ENCODE measurements around the gene MAPKAP1. TPM values are rescaled to one million over a fixed set of nuclear protein-coding genes. Genes with fewer than 3 reads are reported as not detected.
A peak's percentile ranks its signal among the peaks of the same experiment; 100 is the strongest.
"Not testable (repeated sequence)": the region's sequence is repeated elsewhere in the genome, so short reads cannot be mapped to it uniquely, and the experiment has no call there.

MAPKAP1 gene
- total RNA-seq, 1 experiment from 2014 or later: 203 TPM

DNA sequence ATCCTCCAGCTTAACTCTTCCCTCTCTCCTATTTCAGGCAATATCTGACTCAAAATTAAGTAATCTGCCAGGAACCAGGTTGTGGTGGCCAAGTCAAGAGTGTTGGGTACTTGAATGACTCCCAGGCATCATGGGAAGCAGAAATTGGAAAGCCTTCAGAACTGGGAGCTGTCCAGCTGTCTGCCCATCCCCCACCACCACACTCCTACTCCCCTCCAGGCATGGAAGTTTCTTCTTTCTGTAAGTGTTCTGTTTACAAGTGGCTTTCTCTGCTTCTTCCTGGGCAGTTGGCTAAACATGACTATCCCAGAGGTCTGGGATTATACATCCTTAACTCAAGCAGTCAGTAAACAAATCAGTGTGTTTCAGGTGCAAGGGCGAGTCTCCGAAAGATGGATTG is 25.6 kb upstream of the MAPKAP1 start:
- no peak for DNase-seq (ENCODE audit: low read depth)

GRCh38 chr9:125730168-125730567 is 23.2 kb upstream of the MAPKAP1 start:
- DNase-seq (ENCODE audit: low read depth): no peak

- no peak for DNase-seq (ENCODE audit: low read depth)
These were observed 19.6 kb upstream of the MAPKAP1 start for GRCh38 chr9:125726456-125727132.

GRCh38 chr9:125707472-125707804 is 430 bp upstream of the MAPKAP1 start:
- no peak for DNase-seq (ENCODE audit: low read depth)

DNA sequence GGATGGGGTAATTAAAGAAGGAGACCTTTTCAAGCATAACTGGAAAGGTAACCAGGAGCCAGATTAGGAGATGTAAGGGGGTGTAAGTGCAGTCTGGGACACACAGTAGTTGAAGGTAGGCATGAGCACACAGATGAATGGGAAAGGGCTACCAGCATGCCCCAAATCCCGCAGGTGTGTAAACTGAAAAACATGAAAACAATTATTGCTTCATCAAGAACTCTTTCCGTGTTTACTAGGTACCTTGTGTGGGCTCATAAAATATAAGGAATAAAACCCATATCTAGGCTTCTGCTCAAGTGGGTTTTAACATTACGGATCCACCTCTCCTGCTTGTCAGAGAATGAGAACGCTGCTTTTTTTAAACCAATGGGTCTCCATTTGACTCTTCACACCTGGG is 1.1 kb downstream of the MAPKAP1 start:
- DNase-seq (ENCODE audit: low read depth): no peak

- no peak for DNase-seq (ENCODE audit: low read depth)
These were observed 3.3 kb downstream of the MAPKAP1 start for GRCh38 chr9:125703662-125704061.

- DNase-seq (ENCODE audit: low read depth): peak; percentile 91
These were observed 5.7 kb downstream of the MAPKAP1 start for GRCh38 chr9:125701351-125701750.

DNA sequence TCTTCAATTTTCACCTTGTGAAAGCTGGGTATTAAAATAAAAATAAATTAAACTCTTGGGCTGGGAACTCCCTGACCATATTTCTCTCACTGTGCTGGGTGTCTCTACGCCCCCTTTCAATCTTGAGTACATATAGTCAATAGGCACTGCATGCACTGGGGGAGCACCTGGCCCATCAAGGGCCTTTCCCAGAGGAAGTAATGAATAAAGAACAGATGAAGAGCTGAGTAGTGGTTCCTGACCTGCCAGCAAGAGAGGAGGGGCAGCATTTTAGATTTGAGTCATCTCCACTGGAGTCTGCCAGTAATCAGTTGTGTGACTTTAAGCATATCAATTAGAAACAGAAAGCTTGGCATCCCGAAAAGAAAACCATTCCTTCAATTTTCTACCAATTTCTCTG is 6.2 kb downstream of the MAPKAP1 start:
- peak; percentile 82 for DNase-seq (ENCODE audit: low read depth)

GRCh38 chr9:125699870-125700269 is 7.1 kb downstream of the MAPKAP1 start:
- DNase-seq (ENCODE audit: low read depth): no peak

GRCh38 chr9:125696106-125696647 is 10.8 kb downstream of the MAPKAP1 start:
- DNase-seq (ENCODE audit: low read depth): no peak

GRCh38 chr9:125695548-125695947 is 11.5 kb downstream of the MAPKAP1 start:
- DNase-seq (ENCODE audit: low read depth): not testable (repeated sequence)

GRCh38 chr9:125694478-125694877 is 12.5 kb downstream of the MAPKAP1 start:
- DNase-seq (ENCODE audit: low read depth): no peak

- DNase-seq (ENCODE audit: low read depth): not testable (repeated sequence)
These were observed 13.5 kb downstream of the MAPKAP1 start for GRCh38 chr9:125693492-125693891.

DNA sequence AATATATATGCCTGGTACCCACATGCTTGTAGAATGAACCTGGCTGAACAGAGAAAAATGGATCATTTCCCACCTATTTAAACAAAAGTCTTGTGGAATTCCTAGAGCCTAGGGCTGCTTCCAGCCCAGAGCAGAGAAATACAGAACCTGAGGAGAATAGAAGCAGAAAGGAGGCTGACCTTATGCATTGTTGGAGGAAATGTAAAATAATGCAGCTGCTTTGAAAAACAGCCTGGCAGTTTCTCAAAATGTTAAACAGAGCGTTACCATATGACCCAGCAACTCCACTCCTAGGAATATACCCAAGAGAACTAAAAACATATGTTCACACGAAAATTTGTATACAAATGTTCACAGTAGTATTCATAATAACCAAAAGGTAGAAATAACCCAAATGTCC is 15.1 kb downstream of the MAPKAP1 start:
- DNase-seq (ENCODE audit: low read depth): no peak

DNA sequence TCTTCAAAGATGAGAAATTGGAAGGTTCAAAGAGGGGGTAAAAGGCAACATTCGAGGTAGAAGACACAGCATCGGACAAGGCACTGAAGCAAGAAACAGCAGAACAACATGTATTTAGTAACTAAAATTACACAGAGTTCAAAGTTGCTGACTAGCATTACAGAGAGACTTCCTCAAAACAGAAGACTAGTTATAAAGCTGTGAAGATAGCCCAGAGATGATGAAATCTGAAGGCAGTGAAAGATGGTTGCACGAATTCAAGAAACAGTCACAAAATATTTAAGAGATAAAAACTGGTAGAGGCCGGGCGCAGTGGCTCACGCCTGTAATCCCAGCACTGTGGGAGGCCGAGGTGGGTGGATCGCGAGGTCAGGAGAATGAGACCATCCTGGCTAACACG is 16.3 kb downstream of the MAPKAP1 start:
- no peak for DNase-seq (ENCODE audit: low read depth)

DNA sequence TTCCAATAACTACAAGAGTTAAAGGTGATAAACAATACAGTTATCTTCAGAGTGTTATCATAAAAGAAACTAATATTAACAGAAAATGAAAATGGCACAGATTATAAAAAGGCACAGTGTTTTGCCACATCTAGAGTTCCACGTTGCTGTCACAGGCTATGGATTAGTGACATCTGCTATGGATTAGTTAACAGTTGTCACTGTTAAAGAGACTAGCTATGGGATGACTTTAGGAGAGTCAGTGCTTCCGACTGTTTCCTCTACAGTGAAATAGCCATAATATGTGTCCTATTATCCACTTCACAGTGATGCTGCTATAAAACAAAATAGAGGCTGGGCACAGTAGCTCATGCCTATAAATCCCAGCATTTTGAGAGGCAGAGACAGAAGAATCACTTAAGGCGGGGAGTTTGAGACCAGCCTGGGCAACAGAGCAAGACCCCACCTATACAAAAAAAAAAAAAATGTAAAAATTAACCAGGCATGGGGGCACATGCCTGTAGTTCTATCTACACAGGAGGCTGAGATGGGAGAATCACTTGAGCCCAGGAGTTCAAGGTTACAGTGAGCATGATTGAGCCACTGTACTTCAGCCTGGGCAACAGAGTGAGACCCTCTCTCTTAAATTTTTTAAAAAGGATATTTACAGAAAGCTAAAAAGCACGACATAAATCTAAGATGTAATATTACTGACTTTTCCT is 19.7 kb downstream of the MAPKAP1 start:
- no peak for DNase-seq (ENCODE audit: low read depth)

DNA sequence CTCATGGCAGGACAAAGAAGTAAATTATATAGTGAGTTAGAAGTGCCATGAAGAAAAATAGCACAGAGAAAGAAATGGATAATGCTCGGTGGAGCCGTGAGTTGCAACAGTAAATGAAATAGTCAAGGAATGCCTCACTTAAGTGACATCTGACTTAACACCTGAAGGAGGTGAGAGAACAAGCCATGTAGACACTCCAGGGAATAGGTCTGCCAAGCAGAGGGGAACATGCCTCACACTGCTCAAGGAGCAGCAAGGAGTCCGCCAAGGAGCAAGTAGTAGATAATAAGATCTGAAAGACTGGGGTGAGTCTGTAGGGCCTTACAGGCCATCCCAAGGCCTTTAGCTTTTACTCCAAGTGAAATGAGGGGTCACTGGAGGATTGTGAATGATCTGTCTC is 21.8 kb downstream of the MAPKAP1 start:
- DNase-seq (ENCODE audit: low read depth): no peak

DNA sequence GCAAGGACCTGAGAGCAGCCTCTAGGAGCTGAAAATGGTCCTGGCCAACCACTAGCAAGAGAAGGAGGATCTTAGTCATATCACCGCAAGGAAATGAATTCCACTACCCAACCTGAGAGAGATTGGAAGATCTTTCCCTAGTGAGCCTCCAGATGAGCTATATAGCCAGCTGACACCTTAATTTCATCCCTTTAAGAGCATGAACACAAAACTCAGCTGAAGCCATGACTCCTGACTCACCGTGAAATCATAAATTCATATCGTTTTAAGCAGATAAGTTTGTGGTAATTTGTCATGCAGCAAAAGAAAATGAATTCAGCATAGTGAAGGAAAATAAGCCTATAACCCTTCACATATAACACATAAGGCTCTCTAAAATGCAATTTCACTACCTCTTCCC is 23.5 kb downstream of the MAPKAP1 start:
- DNase-seq (ENCODE audit: low read depth): peak; percentile 74

DNA sequence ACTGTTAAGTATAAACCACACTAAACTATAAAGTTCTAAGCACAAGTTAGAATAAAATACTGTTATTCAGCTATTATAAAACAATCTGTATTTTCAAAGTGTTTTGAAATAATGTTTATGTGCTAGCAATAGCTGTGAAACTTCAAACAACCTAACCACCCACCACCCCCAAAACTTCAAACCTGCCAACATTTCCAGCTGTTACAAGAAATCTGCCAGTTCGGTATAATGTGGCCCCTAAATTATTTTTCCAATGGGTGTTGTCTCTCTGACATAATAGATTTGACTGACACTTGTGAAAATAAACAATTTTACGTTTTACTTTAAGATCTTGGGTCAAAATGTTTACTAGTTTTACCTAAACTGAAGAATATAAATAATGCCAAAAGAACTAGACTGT is 24.7 kb downstream of the MAPKAP1 start:
- no peak for DNase-seq (ENCODE audit: low read depth)

- DNase-seq (ENCODE audit: low read depth): no peak
These were observed 25.4 kb downstream of the MAPKAP1 start for GRCh38 chr9:125681657-125682056.

DNA sequence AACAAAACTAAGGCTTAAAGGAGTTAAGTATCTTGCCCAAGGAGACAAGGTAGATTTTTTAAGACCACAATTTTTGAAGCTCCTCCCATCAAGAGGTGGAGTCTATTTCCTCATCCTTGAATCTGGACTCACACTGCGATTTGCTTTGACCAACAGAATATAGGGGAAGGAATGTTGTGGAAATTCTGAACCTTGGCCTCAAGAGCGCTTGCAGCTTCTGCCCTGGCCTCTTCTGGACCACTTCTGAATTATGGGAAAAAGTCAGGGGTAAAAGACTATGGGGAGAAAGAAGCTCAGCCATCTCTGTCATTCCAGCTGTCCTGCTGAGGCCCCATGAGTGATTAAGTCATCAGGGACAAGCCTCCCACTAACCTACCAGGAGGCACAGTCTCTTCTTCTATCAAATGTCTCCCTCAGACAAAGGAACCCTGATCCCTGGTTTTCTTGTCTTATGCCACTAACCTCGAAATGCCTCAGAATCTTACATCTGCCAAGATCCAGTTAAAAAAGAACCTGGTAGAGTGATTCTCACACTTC is 25.9 kb downstream of the MAPKAP1 start:
- DNase-seq (ENCODE audit: low read depth): no peak

GRCh38 chr9:125680445-125680844 is 26.6 kb downstream of the MAPKAP1 start:
- no peak for DNase-seq (ENCODE audit: low read depth)

Measured in HT1080 (cell line).